PFSK-1 (cell line): Measurements from ENCODE around the gene ABCC6.

Experiments used
- FOXP2 ChIP-seq: optimal IDR thresholded peaks from 2 replicates; pipeline ENCODE3; 2011; ENCODE audit warnings: borderline replicate concordance, control low read depth, inconsistent platforms; ENCODE audit not compliant: insufficient read depth; ENCODE audit errors: extremely low read length, extremely low read depth
- POLR2AphosphoS5 ChIP-seq: IDR thresholded peaks from 2 replicates; pipeline ENCODE4 v1.6.1; 2012; ENCODE audit warnings: low read depth, mild to moderate bottlenecking, control low read depth, low read length, moderate library complexity
- SIN3A ChIP-seq: IDR thresholded peaks from 2 replicates; pipeline ENCODE4 v1.6.1; 2012; ENCODE audit warnings: mild to moderate bottlenecking, low read length, moderate library complexity, borderline replicate concordance; ENCODE audit not compliant: insufficient read depth
- TAF1 ChIP-seq: IDR thresholded peaks from 2 replicates; pipeline ENCODE4 v1.6.1; 2012; ENCODE audit warnings: low read length, control low read depth, borderline replicate concordance; ENCODE audit not compliant: insufficient read depth
- TF ChIP-seq, protein P1 (sequence below), 2 experiments: IDR thresholded peaks; 2 replicates each; pipeline versions ENCODE4 v1.6.1 to v1.8.0; 2011 to 2012; ENCODE audit warnings: low read depth in 2 of 2, low read length in 2 of 2, control low read depth in 1 of 2, inconsistent platforms in 1 of 2, mild to moderate bottlenecking in 1 of 2, moderate library complexity in 1 of 2; ENCODE audit not compliant: insufficient read depth in 1 of 2

ABCC6 gene

DNA sequence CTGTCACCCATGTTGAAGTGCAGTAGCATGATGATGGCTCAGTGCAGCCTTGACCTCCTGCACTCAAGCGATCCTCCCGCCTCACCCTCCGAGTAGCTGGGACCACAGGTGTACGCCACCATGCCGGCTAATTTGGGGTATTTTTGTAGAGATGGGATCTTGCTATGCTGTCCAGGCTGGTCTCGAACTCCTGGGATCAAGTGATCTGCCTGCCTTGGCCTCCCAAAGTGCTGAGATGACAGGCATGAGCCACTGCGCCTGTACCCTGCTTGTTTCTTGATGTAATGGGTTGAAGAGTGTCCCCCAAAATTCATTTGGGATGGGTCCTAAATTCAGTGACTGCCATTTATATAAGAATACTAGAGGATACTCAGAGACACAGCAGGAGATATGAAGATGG, 57.2 kb downstream of the ABCC6 start:
- TF ChIP-seq SIN3A = no peak

DNA sequence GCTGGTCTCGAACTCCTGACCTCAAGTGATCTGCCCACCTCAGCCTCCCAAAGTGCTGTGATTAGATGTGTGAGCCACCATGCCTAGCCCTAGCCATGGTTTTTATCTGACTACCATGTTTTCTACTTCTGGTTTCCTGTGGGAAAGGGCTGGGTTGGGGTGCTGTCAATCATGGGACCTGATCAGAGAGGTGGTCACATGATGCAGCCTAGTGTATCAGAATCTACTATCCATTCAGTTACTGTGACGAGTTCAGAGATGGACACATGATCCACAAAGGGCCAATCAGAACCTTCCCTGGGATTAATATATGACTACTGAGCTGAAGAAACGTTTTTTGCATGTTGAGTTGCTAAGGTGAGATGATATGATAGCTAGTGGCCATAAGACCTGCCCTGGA, 59.1 kb downstream of the ABCC6 start:
- TF ChIP-seq SIN3A (no peak), POLR2AphosphoS5 (no peak), FOXP2 (no peak), TAF1 (no peak)
- TF ChIP-seq, protein P1, sequence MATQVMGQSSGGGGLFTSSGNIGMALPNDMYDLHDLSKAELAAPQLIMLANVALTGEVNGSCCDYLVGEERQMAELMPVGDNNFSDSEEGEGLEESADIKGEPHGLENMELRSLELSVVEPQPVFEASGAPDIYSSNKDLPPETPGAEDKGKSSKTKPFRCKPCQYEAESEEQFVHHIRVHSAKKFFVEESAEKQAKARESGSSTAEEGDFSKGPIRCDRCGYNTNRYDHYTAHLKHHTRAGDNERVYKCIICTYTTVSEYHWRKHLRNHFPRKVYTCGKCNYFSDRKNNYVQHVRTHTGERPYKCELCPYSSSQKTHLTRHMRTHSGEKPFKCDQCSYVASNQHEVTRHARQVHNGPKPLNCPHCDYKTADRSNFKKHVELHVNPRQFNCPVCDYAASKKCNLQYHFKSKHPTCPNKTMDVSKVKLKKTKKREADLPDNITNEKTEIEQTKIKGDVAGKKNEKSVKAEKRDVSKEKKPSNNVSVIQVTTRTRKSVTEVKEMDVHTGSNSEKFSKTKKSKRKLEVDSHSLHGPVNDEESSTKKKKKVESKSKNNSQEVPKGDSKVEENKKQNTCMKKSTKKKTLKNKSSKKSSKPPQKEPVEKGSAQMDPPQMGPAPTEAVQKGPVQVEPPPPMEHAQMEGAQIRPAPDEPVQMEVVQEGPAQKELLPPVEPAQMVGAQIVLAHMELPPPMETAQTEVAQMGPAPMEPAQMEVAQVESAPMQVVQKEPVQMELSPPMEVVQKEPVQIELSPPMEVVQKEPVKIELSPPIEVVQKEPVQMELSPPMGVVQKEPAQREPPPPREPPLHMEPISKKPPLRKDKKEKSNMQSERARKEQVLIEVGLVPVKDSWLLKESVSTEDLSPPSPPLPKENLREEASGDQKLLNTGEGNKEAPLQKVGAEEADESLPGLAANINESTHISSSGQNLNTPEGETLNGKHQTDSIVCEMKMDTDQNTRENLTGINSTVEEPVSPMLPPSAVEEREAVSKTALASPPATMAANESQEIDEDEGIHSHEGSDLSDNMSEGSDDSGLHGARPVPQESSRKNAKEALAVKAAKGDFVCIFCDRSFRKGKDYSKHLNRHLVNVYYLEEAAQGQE (IDR thresholded peaks at IDR 0.05; ENCODE audit: insufficient read depth in 1 of 2, low read depth in 2 of 2, low read length in 2 of 2) = no peak

GRCh38 chr16:16163571-16163970, 59.7 kb downstream of the ABCC6 start:
- TF ChIP-seq, protein P1 (IDR thresholded peaks at IDR 0.05; ENCODE audit: insufficient read depth in 1 of 2, low read depth in 2 of 2, low read length in 2 of 2) = no peak
- TF ChIP-seq POLR2AphosphoS5 (no peak), TAF1 (no peak), FOXP2 (no peak), SIN3A (no peak)

DNA sequence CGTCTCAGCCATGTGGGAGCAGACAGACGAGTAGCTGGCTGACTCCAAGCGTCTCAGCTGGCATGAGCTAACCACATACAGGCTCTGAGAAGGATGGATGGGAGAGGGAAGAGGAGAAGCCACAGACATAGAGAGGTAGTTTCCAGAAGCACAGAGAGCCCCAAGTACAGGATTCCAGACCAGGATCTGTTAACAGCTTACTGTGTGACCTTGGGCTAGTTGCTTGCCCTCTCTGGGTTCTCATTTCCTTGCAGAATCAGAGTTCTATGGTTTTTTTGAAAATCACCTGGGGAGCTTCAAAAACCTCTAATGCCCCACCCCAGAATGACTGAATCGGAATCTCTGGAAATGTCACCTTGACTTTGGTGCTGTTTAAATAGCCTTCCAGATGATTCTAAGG, 60.2 kb downstream of the ABCC6 start:
- no peak for TF ChIP-seq SIN3A
- no peak for TF ChIP-seq TAF1
- TF ChIP-seq FOXP2 = no peak

DNA sequence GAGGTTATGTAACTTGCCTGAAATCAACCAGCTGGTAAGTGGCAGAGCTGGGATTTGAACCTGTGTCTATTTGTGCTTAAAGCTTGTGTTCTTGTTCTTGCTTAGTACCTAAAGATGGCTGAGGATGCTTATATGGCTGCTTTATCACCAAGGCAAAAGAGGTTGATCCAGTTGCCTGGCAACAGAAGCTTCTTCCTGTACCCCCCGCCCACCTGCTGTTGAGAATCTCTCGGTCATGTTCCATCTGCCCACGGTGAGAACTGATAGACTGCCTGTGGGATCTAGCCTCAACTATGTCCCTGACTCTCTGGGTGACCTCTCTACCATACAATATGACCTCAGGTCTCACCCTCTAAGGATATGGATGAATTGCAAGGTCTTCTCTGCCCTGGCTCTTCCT, 60.7 kb downstream of the ABCC6 start:
- TF ChIP-seq TAF1 (no peak), POLR2AphosphoS5 (no peak), SIN3A (no peak), FOXP2 (no peak)
- TF ChIP-seq, protein P1 (IDR thresholded peaks at IDR 0.05; ENCODE audit: insufficient read depth in 1 of 2, low read depth in 2 of 2, low read length in 2 of 2) = no peak

DNA sequence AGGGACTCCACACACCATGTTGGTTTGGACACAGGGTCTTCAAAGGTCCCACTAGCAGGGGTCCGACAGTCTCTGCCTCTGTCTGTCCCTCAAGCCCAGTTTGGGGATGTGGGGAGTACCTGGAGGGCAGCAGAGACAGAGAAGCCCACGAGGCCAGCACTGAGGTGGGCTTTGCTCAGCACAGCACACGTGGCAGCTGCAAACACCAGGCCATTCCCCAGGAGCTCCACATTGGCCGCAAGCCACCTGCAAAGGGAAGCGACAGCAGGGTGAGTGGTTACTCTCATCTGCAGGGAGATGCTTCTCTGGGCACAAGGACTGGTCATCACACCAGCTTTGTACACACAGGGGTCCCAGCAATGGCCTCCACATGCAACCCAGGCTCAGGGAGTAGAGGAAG, 62.0 kb downstream of the ABCC6 start:
- TF ChIP-seq, protein P1 (IDR thresholded peaks at IDR 0.05; ENCODE audit: insufficient read depth in 1 of 2, low read depth in 2 of 2, low read length in 2 of 2) = no peak
- TF ChIP-seq SIN3A (no peak), FOXP2 (no peak), POLR2AphosphoS5 (no peak), TAF1 (no peak)
